Psoas muscle (tissue), 8 donors: ENCODE data around the gene FGF14. TPM values are rescaled to one million over a fixed set of nuclear protein-coding genes. Genes with fewer than 3 reads are reported as not detected.

ENCODE experiments used
- ATAC-seq, 4 donors: fragments of 200-7000 bp; cut with Tn5 transposase; one replicate each; pipeline ENCODE4 v1.9.1; 2020; ENCODE audit warnings: moderate library complexity in 3 of 4, mild to moderate bottlenecking in 2 of 4
- DNase-seq, 2 donors: peaks; one replicate each; pipeline ENCODE4 v3.0.0-alpha.2; 2020
- H3K27ac ChIP-seq: fragments of 200-600 bp; one replicate; pipeline ENCODE4 v1.8.0; 2022
- H3K27me3 ChIP-seq, 3 donors: fragments of 200-600 bp in 1 of 3; one replicate each; pipeline versions ENCODE4 v1.6.1 to v1.8.0; 2013 to 2022; ENCODE audit warnings: low read length in 2 of 3, mild to moderate bottlenecking in 2 of 3, moderate library complexity in 1 of 3; ENCODE audit not compliant: insufficient read depth in 3 of 3
- H3K36me3 ChIP-seq, 2 donors: fragments of 200-600 bp in 1 of 2; one replicate each; pipeline versions ENCODE4 v1.6.1 to v1.8.0; 2013 to 2022; ENCODE audit warnings: low read depth in 1 of 2, mild to moderate bottlenecking in 1 of 2, moderate library complexity in 1 of 2; ENCODE audit not compliant: insufficient read depth in 1 of 2
- H3K4me1 ChIP-seq: fragments of 200-600 bp; one replicate; pipeline ENCODE4 v1.8.0; 2022
- H3K4me3 ChIP-seq: fragments of 200-600 bp; one replicate; pipeline ENCODE4 v1.8.0; 2022; ENCODE audit warnings: mild to moderate bottlenecking
- H3K9me3 ChIP-seq: fragments of 200-600 bp; one replicate; pipeline ENCODE4 v1.8.0; 2022
- WGBS, 3 donors: extraction: QIAGEN DNeasy Blood & Tissue Kit; methylation state at CpG; one replicate each; pipeline versions ENCODE4 v1.1.6 to v1.1.7; 2013; 5-methylcytosine and 5-hydroxymethylcytosine counted together
- intact Hi-C, 2 donors: fragments of 100-400 bp; cut with DNase I; formaldehyde crosslinking; loops; one replicate each; pipeline versions ENCODE4 v1.11.0 to v1.14.2; 2022
- polyA plus RNA-seq, 3 donors: library from polyadenylated mRNA; stranded (reverse); fragments of 200-250 nt; gene quantifications; one replicate each; pipeline ENCODE4 v1.2.3, GENCODE V29; 2013
- total RNA-seq, 4 donors: library from RNA; stranded (reverse); fragmentation: NEBNext Ultra II Directional in 2 of 4; extraction: Animal tissue kit (Norgen Biotek cat#: 25700) in 2 of 4; gene quantifications; one replicate each; pipeline versions ENCODE4 v1.2.1 to v1.2.4, GENCODE V29; 2021 to 2023
- TF ChIP-seq, protein P1 (sequence below): fragments of 200-600 bp; IDR thresholded peaks from one replicate; pipeline ENCODE4 v1.8.0; 2022; ENCODE audit warnings: antibody characterized with exemption
- donor health status: healthy with polysubstance abuse.
- donor health status: DM: no; HTN: no; CAD: no; lungs with moderate emphysema.
- donor health status: Bipolar disorder and iron deficiency.
- donor health status: healthy.
- donor health status: DM: yes; HTN: yes; CAD: no.
- donor health status: DM: no; HTN: no; CAD: no.
- donor health status: DM: no; HTN: no; CAD: no.
- donor health status: DM: yes; HTN: yes; CAD: no.

FGF14 gene
- total and polyA plus RNA-seq, 7 donors, result 0.01 to 0.05 (median 0.02) TPM; not detected in 4

DNA sequence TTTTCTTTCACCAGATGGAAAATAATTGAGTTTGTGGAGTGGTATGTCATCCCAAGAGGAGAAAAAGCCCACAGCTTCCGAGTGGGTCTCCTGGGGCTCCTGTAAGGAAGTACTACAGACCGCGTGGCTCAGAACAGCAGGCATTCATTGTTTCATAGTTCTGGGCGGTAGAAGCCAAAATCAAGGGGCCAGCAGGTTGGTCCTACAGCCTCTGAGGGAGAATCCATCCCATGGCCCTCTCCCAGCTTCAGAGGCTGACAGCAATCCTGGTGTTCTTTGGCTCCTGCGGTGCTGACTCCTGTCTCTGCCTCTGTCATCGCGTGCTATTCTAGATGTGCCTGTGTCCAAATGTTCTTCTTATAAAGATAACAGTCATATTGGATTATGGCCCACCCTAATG, 362.6 kb downstream of the FGF14 start:
- DNase-seq, result no peak
- TF ChIP-seq, protein P1, sequence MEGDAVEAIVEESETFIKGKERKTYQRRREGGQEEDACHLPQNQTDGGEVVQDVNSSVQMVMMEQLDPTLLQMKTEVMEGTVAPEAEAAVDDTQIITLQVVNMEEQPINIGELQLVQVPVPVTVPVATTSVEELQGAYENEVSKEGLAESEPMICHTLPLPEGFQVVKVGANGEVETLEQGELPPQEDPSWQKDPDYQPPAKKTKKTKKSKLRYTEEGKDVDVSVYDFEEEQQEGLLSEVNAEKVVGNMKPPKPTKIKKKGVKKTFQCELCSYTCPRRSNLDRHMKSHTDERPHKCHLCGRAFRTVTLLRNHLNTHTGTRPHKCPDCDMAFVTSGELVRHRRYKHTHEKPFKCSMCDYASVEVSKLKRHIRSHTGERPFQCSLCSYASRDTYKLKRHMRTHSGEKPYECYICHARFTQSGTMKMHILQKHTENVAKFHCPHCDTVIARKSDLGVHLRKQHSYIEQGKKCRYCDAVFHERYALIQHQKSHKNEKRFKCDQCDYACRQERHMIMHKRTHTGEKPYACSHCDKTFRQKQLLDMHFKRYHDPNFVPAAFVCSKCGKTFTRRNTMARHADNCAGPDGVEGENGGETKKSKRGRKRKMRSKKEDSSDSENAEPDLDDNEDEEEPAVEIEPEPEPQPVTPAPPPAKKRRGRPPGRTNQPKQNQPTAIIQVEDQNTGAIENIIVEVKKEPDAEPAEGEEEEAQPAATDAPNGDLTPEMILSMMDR, result no peak
- H3K9me3 ChIP-seq, result no peaks in the 10 kb centered on the region
- no peaks in the 10 kb centered on the region for H3K4me1 ChIP-seq
- 66 to 71% (median 68%) methylated on average over 7 of the region's 7 CpGs for WGBS, 3 donors
- H3K36me3 ChIP-seq, result no peaks in the 10 kb centered on the region
- intact Hi-C loops, result no loop called here
- no peaks in the 10 kb centered on the region for H3K27me3 ChIP-seq
- no peak overlapping the region for H3K4me3 ChIP-seq
- no peak overlapping the region for H3K27ac ChIP-seq
- no peak for ATAC-seq

DNA sequence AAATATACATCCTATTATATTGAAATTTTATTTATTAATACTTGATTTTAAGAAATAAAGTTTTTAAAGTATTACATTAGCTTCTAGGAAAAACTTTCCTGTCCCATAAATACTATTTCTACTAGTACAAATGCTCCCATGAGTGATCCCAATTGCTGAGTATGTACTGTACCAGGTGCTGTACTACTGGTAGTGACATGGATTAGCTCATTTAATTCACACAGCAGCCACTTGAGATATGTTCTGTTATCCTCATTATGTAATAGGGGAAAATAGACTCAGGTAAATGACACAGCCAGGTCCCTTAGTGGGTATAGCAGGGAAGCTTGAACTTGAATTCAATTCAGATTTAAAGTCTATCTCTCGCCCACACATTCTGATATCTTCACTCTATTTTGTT, 363.1 kb downstream of the FGF14 start:
- 72 to 88% (median 85%) methylated on average over 1 of the region's 1 CpG for WGBS, 3 donors
- TF ChIP-seq, protein P1, result no peak
- no peaks in the 10 kb centered on the region for H3K9me3 ChIP-seq
- no peak overlapping the region for H3K27ac ChIP-seq
- ATAC-seq (no peak), DNase-seq (no peak)
- no peaks in the 10 kb centered on the region for H3K36me3 ChIP-seq
- H3K4me3 ChIP-seq, result no peak overlapping the region
- intact Hi-C loops, result no loop called here
- H3K4me1 ChIP-seq, result no peaks in the 10 kb centered on the region
- no peaks in the 10 kb centered on the region for H3K27me3 ChIP-seq

DNA sequence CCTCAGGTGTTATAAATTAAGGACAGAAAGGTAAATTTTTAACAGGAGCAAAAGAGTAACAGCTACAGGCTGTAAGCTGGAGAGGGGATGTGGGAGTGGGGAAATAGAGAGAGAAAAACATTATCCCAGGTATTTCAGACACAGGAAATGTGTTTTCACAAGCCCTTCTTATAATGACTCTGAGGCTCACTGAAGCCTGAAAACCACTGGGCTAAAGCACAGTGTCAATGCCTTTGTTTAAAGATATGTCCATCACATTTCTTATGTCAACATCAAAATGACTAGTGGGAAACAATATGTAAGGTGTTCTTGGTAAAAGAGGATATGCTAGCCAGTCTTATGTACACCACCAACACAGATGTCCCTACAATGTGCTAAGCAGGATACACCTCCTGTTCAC, 365.9 kb downstream of the FGF14 start:
- Histone ChIP-seq H3K27me3 (no peaks in the 10 kb centered on the region), H3K4me1 (no peaks in the 10 kb centered on the region), H3K9me3 (no peaks in the 10 kb centered on the region), H3K27ac (no peak overlapping the region), H3K36me3 (no peaks in the 10 kb centered on the region), H3K4me3 (no peak overlapping the region)
- intact Hi-C loops, result no loop called here
- TF ChIP-seq, protein P1, result no peak
- DNase-seq (no peak), ATAC-seq (no peak)

DNA sequence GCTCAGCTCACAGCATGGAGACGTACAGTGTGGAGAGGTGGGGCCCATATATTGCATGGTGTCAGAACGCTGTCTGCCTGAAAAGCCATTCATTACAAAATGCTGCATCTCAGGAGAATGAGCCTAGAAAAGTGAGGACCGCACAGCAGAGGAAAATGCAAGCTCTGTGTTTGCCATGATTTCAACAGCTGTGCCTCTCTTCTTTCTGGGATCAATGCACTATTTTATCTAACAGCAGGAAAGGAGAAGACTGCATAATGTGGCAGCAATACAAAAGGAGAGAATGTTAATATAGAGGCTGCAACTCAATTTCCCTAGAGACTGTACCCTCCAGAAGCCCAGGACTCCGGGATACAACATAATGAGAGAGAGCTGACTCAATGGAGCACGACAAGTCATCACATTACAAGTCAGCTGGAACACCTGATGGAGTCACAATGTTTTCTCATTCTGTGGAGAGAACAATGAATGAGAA, 368.0 kb downstream of the FGF14 start:
- H3K27ac ChIP-seq, result no peak overlapping the region
- no peaks in the 10 kb centered on the region for H3K9me3 ChIP-seq
- intact Hi-C loops, result no loop called here
- TF ChIP-seq, protein P1, result no peak
- H3K4me1 ChIP-seq, result no peaks in the 10 kb centered on the region
- WGBS, 3 donors, result 53 to 57% (median 54%) methylated on average over 5 of the region's 5 CpGs
- ATAC-seq (peak in 1 of 4 donors; percentile 23), DNase-seq (no peak)
- no peaks in the 10 kb centered on the region for H3K36me3 ChIP-seq
- no peak overlapping the region for H3K4me3 ChIP-seq
- no peaks in the 10 kb centered on the region for H3K27me3 ChIP-seq

DNA sequence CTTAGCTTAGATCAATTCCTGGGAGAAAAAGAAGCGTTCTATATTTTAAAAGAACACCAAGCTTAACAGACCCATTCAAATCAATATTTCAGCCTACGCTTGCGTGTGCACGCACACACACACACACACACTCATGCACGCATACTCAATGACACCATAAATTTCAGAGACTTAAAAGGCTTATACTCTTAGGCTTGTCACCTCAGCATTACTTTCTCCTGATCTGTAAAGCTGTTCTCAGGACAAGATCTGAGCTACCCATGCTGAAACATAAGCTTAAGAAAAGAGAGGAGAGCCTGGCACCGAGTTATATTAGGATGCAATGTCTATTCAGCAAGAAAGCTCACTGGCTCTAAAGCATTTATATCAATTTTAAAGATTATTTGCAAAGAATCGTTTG, 368.5 kb downstream of the FGF14 start:
- no peak for DNase-seq
- TF ChIP-seq, protein P1, result no peak
- no peak overlapping the region for H3K4me3 ChIP-seq
- H3K36me3 ChIP-seq, result no peaks in the 10 kb centered on the region
- H3K27me3 ChIP-seq, result no peaks in the 10 kb centered on the region
- WGBS, 3 donors, result 51 to 64% (median 53%) methylated on average over 7 of the region's 7 CpGs
- ATAC-seq, result no peak
- intact Hi-C loops, result no loop called here
- no peak overlapping the region for H3K27ac ChIP-seq
- H3K4me1 ChIP-seq, result no peaks in the 10 kb centered on the region
- no peaks in the 10 kb centered on the region for H3K9me3 ChIP-seq
